Right ventricle myocardium superior (tissue), 1 donor: Measurements from ENCODE around the gene ADRA2B. TPM values are rescaled to one million over a fixed set of nuclear protein-coding genes. Genes with fewer than 3 reads are reported as not detected.
"Not testable (repeated sequence)": the region's sequence is repeated elsewhere in the genome, so short reads cannot be mapped to it uniquely, and the experiment has no call there.

Experiments
- ATAC-seq: fragments of 200-7000 bp; cut with Tn5 transposase; one replicate; pipeline ENCODE4 v1.9.1; 2020; ENCODE audit warnings: mild to moderate bottlenecking; ENCODE audit not compliant: poor library complexity
- DNase-seq: peaks from one replicate; pipeline ENCODE4 v3.0.0-alpha.2; 2020
- intact Hi-C: fragments of 100-400 bp; cut with DNase I; formaldehyde crosslinking; loops from one replicate; pipeline ENCODE4 v1.11.2; 2022
- total RNA-seq: library from RNA; stranded (reverse); fragmentation: NEBNext Ultra II Directional; extraction: Animal tissue kit (Norgen Biotek cat#: 25700); gene quantifications from one replicate; pipeline ENCODE4 v1.2.1, GENCODE V29; 2021
- donor health status: DM: no; HTN: yes; CAD: no; lungs with severe emphysema.

Gene ADRA2B
- total RNA-seq, 1 donor from 2014 or later: 6.4 TPM

DNA sequence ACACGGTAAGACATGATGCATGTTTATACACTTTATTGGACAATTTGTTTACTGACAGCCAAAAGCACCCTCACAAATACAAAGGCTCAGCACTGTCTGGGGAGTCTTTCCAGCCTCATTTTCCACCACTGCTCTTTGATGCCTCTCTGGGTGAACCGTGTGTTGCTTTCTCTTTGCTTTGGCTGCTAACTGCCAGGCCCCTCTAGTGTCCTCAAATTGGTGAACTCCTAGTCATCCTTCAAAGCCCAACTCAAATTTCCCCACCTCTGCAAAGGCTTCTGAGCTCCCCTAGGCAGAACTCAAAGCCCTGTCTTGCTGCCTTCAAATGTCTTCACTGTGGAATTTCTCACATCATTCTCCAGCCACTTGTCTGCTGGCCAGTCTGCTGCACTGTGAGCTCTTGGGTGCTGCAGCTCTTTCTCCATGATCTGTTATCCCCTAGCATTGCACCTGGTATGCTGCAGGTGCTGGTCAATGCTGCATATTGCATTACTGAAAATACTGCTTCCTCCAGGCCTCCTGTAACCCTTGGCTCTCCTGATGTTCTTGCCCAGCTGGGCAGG is 49.2 kb downstream of the ADRA2B start:
- DNase-seq, intact Hi-C loops, ATAC-seq: not testable (repeated sequence)

DNA sequence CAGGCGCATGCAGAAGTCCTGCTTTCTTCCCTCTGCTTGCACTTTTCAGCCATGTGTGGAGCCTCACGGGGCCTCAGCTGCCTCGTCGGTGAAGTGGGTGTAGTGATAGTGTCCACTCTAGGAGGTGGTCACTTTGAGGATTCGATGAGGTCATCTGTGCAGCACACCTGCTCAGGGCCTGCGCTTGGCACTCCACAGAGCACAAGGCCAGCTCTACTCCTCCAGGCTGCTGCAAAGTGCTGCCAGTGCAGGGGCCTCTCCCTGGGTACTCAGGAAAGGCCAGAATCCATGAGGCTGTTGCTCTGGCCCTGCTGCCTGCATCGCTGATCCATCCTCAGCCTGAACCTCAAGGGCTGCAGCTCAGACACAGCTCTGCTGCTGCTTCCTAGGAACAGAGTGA is 49.9 kb downstream of the ADRA2B start:
- DNase-seq, ATAC-seq, intact Hi-C loops: not testable (repeated sequence)

DNA sequence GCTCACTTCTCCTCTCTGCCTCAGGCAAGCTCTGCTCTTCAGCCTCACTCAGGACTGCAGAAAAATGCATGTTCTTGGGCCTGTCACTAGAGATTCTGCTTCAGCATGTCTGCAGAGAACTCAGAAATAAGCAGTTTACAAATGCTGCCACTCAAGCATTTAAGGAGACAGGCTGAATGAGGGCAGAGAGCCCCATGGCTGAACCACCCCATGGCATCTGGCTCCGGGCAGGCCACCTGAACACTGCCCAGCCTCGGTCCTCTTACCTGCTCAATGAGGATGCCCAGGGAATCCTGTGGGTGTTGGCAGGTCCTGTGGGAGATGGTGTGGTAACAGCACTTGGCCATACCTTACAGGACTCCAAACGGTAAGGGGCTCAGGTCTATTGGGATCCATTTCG is 50.4 kb downstream of the ADRA2B start:
- intact Hi-C loops, ATAC-seq: not testable (repeated sequence)
- peak; percentile 33 for DNase-seq

DNA sequence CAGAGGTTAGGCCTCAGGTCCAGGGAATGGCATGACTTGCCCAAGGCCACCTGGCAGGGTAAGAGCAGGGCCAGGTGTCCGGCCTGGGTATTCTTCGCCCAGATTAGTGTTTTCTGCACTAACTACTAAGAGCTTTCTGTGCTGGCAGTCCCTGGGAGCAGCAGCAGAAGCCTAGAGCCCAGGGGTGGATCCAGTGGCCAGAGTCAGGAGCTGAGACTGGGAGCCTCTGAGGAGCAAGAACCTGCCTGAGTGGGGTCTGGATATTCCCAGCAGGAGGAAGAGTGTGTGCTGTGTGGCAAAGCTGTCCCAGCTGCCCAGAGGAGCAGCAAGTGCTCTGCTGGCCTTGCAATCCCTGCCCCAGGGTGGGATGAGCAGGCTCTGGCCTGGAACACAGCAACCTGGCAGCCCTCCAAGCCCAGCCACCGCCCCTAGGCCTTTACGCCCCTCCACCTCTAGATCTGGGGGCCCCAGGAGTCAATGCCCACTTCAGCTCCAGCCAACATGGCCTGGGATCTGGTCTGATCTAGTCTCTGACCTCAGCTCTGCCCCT is 50.9 kb downstream of the ADRA2B start:
- DNase-seq: no peak
- intact Hi-C loops: no loop called here
- no peak for ATAC-seq

DNA sequence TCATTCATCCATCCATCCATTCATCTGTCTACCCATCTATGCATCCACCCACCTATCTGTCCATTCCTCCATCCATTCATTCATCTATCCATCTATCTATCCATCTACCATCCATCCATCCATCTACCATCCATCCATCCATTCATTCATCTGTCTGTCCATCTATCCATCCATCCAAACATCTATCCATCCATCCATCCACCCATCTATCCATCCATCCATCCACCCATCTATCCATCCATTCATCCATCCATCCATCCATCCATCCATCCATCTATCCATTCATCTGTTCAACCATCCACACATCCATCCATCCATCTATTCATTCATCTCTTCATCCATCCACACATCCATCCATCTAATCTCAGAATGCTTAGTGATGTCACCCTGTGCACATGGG is 51.6 kb downstream of the ADRA2B start:
- DNase-seq, intact Hi-C loops, ATAC-seq: not testable (repeated sequence)

DNA sequence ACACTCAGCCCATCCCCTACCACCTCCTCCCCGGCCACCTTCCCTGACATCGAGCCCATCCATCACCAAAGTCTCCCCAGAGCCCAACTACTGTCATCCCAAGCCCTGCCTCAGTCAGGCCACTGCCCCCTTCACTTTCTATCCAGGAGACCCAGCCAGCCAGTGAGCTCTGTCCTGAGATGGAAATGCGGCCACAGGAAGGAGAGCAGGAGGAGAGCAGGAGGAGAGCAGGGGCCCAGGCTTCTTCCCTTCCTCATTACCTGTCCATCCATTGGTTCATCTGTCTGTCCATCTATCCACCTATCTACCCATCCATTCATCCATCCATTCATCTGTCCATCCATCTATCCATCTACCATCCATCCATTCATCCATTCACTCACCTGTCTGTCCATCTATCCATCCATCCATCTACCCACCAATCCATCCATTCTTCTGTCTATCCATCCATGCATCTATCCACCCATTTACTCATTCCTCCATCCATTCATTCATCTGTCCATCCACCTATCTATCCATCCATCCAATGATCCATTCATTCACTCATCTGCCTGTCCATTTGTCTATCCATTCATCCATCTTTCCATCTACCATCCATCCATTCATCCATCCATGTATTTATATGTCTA is 52.2 kb downstream of the ADRA2B start:
- ATAC-seq, DNase-seq, intact Hi-C loops: not testable (repeated sequence)

DNA sequence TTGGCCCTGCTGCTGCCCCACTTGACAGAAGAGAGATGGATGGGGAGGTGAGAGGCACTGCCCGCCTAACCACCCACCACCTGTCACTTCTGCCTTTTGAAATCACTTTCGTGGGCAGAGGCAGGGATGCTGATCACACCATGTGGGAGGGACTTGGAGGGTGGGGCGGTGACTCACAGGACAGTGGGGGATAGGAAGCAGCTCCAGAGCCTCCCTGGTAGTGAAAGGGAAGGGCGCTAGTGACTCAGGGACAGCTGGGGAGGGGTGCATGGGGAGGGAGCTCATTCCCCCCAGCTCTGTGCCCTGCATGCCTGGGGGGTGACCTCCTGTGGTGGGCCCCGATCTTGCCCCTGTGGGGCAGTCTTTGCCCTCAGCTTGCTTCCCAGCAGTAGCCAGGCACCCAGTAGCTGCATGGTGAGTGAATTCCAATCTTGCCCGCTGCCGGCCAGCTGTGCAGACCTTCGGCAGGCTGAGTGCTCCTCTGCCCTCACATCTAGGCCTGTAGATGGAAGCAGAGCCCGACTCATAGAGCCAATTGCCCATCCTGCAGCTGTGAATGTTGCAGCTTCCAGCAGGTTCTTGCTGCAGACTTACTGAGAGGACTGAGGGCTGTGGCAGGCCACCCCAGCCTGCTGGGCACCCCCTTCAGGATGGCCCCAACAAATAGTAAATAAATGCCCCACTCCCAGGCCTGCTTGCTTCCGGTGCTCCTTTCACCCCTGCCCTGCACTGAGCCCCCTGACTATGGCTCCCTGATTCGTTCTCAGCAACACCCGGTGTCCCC is 53.1 kb downstream of the ADRA2B start:
- ATAC-seq (peak; percentile 78), DNase-seq (peak; percentile 62)
- intact Hi-C loops: not testable (repeated sequence)

Other genes starting within 250 kb of the ADRA2B start
- 4.9 TPM for gene ANKRD36C, start 124.7 kb downstream of the ADRA2B start, total RNA-seq
- gene GPAT2, start 81.7 kb downstream of the ADRA2B start, total RNA-seq: 6.4 TPM
- gene ASTL, start 21.9 kb upstream of the ADRA2B start, total RNA-seq: not detected
- gene DUSP2, start 28.9 kb upstream of the ADRA2B start, total RNA-seq: 1.5 TPM
- 179 TPM for gene STARD7, start 92.3 kb upstream of the ADRA2B start, total RNA-seq
- gene TMEM127, start 149.4 kb upstream of the ADRA2B start, total RNA-seq: 67.3 TPM
- 62.3 TPM for gene CIAO1, start 149.7 kb upstream of the ADRA2B start, total RNA-seq
- gene SNRNP200, start 189.0 kb upstream of the ADRA2B start, total RNA-seq: 50.1 TPM
- 1.0 TPM for gene ITPRIPL1, start 208.7 kb upstream of the ADRA2B start, total RNA-seq
- gene NCAPH, start 219.2 kb upstream of the ADRA2B start, total RNA-seq: 0.70 TPM